ENCODE data around the gene GRIA3.

DNA sequence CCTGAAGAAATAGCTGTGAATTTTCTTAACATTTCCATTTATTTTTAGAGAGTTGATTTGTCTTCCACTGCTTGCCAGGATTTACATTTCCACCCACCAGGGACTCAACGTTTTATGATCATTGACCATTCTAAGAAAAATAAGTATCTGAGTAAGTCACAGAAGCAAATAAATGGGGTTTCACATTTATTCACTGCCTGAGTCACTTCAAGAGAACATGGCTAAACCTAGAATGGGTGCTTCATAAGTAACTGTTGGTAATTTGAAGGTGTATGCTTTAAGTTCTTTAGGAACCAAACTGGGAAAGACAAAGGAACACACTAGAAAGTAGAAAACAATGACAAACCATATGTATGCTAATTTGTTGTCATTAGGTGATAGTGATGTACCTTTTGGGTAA is 43.2 kb upstream of the GRIA3 start:
- TF ChIP-seq, protein P1, sequence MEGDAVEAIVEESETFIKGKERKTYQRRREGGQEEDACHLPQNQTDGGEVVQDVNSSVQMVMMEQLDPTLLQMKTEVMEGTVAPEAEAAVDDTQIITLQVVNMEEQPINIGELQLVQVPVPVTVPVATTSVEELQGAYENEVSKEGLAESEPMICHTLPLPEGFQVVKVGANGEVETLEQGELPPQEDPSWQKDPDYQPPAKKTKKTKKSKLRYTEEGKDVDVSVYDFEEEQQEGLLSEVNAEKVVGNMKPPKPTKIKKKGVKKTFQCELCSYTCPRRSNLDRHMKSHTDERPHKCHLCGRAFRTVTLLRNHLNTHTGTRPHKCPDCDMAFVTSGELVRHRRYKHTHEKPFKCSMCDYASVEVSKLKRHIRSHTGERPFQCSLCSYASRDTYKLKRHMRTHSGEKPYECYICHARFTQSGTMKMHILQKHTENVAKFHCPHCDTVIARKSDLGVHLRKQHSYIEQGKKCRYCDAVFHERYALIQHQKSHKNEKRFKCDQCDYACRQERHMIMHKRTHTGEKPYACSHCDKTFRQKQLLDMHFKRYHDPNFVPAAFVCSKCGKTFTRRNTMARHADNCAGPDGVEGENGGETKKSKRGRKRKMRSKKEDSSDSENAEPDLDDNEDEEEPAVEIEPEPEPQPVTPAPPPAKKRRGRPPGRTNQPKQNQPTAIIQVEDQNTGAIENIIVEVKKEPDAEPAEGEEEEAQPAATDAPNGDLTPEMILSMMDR (IDR thresholded peaks at IDR 0.05; ENCODE audit: poor library complexity): no peak
- no peak for TF ChIP-seq EZH2phosphoT487 (IDR thresholded peaks at IDR 0.05; ENCODE audit: low read depth, severe bottlenecking, unreplicated experiment)
- TF ChIP-seq EZH2 (IDR thresholded peaks at IDR 0.05; ENCODE audit: borderline replicate concordance): no peak
